GM12874 (cell line): ENCODE data around the gene RAPGEF1.

Experiments used
- TF ChIP-seq, protein P1 (sequence below): IDR thresholded peaks from 2 replicates; pipeline ENCODE4 v1.5.1; 2011; ENCODE audit warnings: low read depth, mild to moderate bottlenecking, control low read depth, low read length, moderate library complexity; ENCODE audit not compliant: insufficient read depth

Gene RAPGEF1

DNA sequence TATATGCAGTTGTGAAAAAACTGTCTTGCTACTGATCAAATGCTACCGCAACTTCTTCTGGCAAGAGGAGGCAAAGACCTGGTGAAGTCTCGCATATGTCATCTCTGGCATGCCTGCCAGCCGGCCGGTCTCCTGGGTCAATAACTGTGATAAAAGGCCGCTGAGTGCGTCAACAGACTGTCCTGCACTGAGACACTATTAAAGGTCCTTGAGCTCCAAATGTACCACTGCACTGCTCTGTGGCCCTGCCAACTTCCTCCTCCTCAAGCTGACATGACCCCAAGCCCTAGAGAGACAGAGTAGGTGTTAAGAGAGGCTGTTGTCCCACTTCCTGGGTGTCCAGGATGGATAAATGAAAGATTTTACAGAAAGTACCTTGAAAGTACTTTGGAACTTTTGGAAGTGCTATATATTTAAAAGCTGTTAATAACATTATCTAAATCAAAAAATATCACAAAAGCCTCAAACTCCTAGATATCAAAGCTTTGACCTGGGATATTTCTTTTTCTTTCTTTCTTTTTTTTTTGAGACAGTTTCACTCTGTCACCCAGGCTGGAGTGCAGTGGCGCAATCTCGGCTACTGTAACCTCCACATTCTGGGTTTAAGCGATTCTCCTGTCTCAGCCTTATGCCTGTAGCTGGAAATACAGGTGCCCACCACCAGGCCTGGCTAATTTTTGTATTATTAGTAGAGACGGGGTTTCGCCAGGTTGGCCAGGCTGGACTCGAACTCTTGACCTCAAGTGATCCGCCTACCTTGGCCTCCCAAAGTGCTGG is 31.5 kb downstream of the RAPGEF1 start:
- TF ChIP-seq, protein P1, sequence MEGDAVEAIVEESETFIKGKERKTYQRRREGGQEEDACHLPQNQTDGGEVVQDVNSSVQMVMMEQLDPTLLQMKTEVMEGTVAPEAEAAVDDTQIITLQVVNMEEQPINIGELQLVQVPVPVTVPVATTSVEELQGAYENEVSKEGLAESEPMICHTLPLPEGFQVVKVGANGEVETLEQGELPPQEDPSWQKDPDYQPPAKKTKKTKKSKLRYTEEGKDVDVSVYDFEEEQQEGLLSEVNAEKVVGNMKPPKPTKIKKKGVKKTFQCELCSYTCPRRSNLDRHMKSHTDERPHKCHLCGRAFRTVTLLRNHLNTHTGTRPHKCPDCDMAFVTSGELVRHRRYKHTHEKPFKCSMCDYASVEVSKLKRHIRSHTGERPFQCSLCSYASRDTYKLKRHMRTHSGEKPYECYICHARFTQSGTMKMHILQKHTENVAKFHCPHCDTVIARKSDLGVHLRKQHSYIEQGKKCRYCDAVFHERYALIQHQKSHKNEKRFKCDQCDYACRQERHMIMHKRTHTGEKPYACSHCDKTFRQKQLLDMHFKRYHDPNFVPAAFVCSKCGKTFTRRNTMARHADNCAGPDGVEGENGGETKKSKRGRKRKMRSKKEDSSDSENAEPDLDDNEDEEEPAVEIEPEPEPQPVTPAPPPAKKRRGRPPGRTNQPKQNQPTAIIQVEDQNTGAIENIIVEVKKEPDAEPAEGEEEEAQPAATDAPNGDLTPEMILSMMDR = no peak

DNA sequence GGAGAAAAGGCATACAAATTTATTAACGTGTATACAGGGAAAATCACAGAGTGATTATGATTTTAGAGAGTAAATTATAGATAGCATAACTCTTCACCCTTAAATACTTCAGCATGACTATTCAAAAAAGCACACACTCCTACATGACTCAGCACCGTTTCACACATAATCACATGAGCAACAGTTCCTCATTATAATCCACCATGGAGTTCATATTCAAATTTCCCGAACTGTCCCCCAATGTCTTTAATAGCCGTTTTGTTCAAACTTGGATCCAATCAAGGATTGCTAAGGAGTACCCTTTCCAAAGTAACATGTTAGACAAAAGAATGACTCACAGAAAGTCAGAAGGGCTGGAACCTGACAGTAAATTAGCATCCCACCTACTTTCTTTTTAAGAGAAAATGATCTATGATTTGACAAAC is 32.1 kb downstream of the RAPGEF1 start:
- TF ChIP-seq, protein P1 = no peak

DNA sequence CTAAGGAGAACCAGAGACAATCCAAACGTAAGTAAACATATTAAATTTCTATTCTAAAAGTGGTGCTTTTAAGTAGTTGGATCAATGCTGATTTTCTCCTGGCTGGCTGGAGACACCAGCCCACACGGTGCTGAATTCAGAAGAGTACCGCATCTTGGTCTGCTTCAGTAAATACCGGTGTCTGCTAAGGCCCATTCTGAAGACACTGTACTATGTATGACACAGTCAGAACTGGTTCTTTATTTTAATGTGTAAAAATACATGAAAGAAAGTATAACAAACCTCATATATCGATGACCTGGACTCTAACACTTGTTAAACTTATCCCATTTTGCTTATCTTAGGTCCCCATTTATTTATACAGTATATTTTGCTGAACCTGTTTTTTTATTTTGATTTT is 32.8 kb downstream of the RAPGEF1 start:
- TF ChIP-seq, protein P1 = no peak

DNA sequence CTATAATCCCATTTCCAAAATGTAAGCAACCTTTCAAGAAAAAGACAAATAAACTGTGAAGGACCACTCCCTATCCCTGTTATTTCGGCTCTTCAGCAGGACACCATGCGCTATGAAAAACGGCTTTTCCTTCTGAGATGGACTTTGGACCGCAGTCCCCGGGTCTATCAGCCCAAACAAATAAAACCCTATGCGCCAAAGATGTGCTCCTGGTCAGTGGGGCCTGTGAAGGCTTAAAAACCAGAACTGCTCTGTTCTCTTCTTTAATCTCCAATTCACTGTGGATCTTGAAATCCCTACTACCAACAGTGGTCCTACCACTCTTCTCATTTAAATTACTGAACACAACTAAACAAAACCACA is 33.3 kb downstream of the RAPGEF1 start:
- TF ChIP-seq, protein P1 = no peak

DNA sequence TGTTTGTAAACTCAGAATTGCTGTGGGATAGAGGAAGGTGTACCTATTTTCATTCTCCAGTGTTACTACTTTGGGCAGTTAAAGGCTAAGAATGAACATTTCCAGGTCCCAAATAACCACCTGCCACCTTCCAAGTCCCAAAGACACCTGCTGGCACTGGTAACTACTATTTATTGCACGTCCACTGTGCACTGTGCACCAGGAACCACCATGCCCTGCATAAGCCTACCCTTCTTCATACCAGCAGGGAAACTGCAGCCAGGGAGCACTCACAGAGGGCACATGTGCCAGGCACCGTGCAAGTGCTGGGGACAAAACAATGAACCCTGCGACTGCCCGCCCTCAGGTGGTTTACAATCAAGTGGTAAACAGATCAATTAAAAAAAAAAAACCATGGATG is 34.9 kb downstream of the RAPGEF1 start:
- TF ChIP-seq, protein P1 = no peak

DNA sequence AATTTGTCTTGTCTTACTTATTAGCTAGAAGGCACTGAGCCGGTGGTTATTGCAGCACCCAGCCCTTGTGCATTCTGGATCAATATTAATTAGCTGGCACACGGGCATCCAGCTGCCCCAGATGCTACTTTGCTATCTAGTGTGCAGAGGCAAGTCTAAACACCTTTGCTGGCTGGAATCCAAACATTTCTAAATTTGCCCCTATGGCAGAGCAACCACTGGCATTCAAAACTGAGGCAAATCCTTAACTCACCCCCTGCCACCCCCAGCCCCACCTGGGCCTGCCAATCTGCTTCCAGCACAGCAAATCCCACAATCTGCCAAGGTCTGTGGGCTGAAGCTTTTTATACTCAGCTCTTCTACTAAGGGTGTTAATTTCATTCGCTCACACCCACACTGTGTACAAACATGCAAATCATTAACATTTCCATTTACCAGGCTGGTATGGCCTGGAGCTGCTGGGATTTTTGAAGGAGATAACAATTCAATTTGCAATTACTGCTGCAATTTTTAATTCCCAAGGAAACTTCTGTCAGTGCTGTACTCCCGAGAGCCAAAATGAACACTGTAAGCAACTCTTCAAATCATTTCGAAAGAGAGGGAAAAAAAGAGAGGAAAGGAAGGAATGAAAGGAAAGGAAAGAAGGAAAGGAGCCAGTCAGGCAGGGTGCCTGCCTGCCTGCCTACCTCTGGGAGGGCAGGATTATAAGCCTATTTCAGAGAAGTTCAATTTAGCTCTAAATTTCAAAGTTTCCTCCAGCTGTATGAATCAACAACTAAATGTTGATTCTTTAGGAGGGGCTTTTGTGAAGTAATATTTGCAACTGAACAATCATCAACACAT is 35.5 kb downstream of the RAPGEF1 start:
- TF ChIP-seq, protein P1 = no peak

DNA sequence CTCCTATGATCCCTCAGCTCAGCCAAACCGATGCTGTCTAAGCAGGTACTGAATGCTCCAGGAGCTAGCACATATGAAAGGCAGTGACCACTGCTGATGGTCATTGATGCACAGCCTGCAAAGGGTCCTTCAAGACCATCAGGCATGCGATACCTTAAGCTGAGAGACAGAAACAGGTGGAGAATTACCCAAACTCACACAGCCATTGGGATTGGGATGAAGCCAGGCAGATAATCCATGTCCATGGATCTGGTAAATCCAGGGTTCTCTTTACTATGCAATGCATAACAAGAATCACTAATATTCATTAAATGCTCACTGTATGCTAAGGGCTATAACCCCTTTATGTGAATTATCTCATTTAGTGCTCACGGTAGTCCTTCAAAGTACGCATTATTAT is 36.2 kb downstream of the RAPGEF1 start:
- TF ChIP-seq, protein P1 = no peak
